Uterus (tissue), 4 donors: ENCODE measurements around the gene TNFRSF4. TPM values are rescaled to one million over a fixed set of nuclear protein-coding genes. Genes with fewer than 3 reads are reported as not detected.

ENCODE experiments used
- DNase-seq, 2 donors: peaks; one replicate each; pipeline ENCODE4 v3.0.0-alpha.2; 2019 to 2020
- H3K27ac ChIP-seq, 2 donors: fragments of 200-600 bp; sonication (generic); 1 replicate in 1 of 2; 2 replicates in 1 of 2; pipeline ENCODE4 v1.5.1; 2016 to 2018
- H3K27me3 ChIP-seq, 2 donors: fragments of 200-600 bp; sonication (generic); one replicate each; pipeline ENCODE4 v1.5.1; 2018 to 2019; ENCODE audit warnings: control low read depth in 1 of 2
- H3K36me3 ChIP-seq, 2 donors: fragments of 200-600 bp; sonication (generic); one replicate each; pipeline ENCODE4 v1.5.1; 2019; ENCODE audit warnings: control low read depth in 1 of 2
- H3K4me1 ChIP-seq, 2 donors: fragments of 200-600 bp; sonication (generic); one replicate each; pipeline ENCODE4 v1.5.1; 2018 to 2019; ENCODE audit warnings: control low read depth in 1 of 2
- H3K4me3 ChIP-seq, 2 donors: fragments of 200-600 bp; sonication (generic); 1 replicate in 1 of 2; 2 replicates in 1 of 2; pipeline ENCODE4 v1.5.1; 2018 to 2019; ENCODE audit warnings: mild to moderate bottlenecking in 1 of 2
- H3K9me3 ChIP-seq, 2 donors: fragments of 200-600 bp; sonication (generic); one replicate each; pipeline ENCODE4 v1.5.1; 2019; ENCODE audit warnings: control low read depth in 1 of 2
- CTCF ChIP-seq, 4 experiments: fragments of 200-600 bp in 2 of 4; fragments of 450-650 bp in 2 of 4; sonication (generic) in 2 of 4; IDR thresholded peaks; one replicate each; pipeline ENCODE4 v1.5.1; 2016 to 2019; ENCODE audit warnings: antibody characterized with exemption in 4 of 4, mild to moderate bottlenecking in 2 of 4, moderate library complexity in 1 of 4
- POLR2A ChIP-seq, 2 donors: fragments of 450-650 bp; IDR thresholded peaks; one replicate each; pipeline ENCODE4 v1.6.1; 2016; ENCODE audit warnings: antibody characterized with exemption in 2 of 2, mild to moderate bottlenecking in 1 of 2, moderate library complexity in 1 of 2
- intact Hi-C: fragments of 100-400 bp; cut with DNase I; formaldehyde crosslinking; loops from one replicate; pipeline ENCODE4 v1.15.1; 2023; ENCODE audit warnings: low total_unique reads
- total RNA-seq, 4 donors: library from RNA; depleted of rRNA in 3 of 4; stranded (reverse); fragments of >200 nt in 3 of 4; gene quantifications; one replicate each; pipeline versions ENCODE4 v1.1.0 to v1.2.4, GENCODE V29; 2014 to 2023
- donor health status: DM: yes; HTN: yes; CAD: no.

Gene TNFRSF4
- total RNA-seq: 1 to 10 TPM in 2 of 4 donors, not detected in 2; 1.3 to 1.5 TPM

- intact Hi-C loops: no loop called here
Measured at GRCh38 chr1:1213345-1214265, at the start of gene TNFRSF4. Gene TNFRSF4, minus strand, starts transcription at chr1:1214153. Its CDS starts 26 bp downstream, at chr1:1214127.

GRCh38 chr1:1262758-1263157 is 48.8 kb upstream of the TNFRSF4 start:
- TF ChIP-seq POLR2A (IDR thresholded peaks at IDR 0.05) (no peak), CTCF (IDR thresholded peaks at IDR 0.05) (no peak)
- no peak for DNase-seq
- no peak overlapping the region for H3K4me3 ChIP-seq
- intact Hi-C loops: no loop called here
- no peak overlapping the region for H3K27ac ChIP-seq
- H3K36me3 ChIP-seq: no peaks in the 10 kb centered on the region
- no peaks in the 10 kb centered on the region for H3K4me1 ChIP-seq
- H3K9me3 ChIP-seq: no peaks in the 10 kb centered on the region
- no peaks in the 10 kb centered on the region for H3K27me3 ChIP-seq

More at GRCh38 chr1:1213345-1214265, at the start of gene TNFRSF4:
- TF ChIP-seq CTCF (IDR thresholded peaks at IDR 0.05) (no peak), POLR2A (IDR thresholded peaks at IDR 0.05) (no peak)
- Histone ChIP-seq H3K4me3 (no peak within 1 kb of the TSS), H3K27me3 (no peaks in the 10 kb centered on the region), H3K9me3 (no peaks in the 10 kb centered on the region), H3K4me1 (peaks cover 0 to 6% of the 10 kb centered on the region in 2 donors), H3K27ac (no peak within 1 kb of the TSS), H3K36me3 (no peaks in the 10 kb centered on the region)
- no peak for DNase-seq

GRCh38 chr1:1262071-1262470 is 48.1 kb upstream of the TNFRSF4 start:
- TF ChIP-seq CTCF (IDR thresholded peaks at IDR 0.05): no peak
- no peak for TF ChIP-seq POLR2A (IDR thresholded peaks at IDR 0.05)
- H3K27me3 ChIP-seq: no peaks in the 10 kb centered on the region
- H3K4me1 ChIP-seq: no peaks in the 10 kb centered on the region
- H3K27ac ChIP-seq: no peak overlapping the region
- DNase-seq: no peak
- intact Hi-C loops: no loop called here
- no peaks in the 10 kb centered on the region for H3K9me3 ChIP-seq
- H3K4me3 ChIP-seq: no peak overlapping the region
- H3K36me3 ChIP-seq: no peaks in the 10 kb centered on the region

GRCh38 chr1:1260843-1261560 is 47.0 kb upstream of the TNFRSF4 start:
- TF ChIP-seq CTCF (IDR thresholded peaks at IDR 0.05) (no peak), POLR2A (IDR thresholded peaks at IDR 0.05) (no peak)
- H3K9me3 ChIP-seq: no peaks in the 10 kb centered on the region
- no peaks in the 10 kb centered on the region for H3K4me1 ChIP-seq
- no peaks in the 10 kb centered on the region for H3K36me3 ChIP-seq
- intact Hi-C loops: no loop called here
- H3K27me3 ChIP-seq: no peaks in the 10 kb centered on the region
- no peak overlapping the region for H3K4me3 ChIP-seq
- DNase-seq: no peak
- H3K27ac ChIP-seq: no peak overlapping the region
